NCI-H82 (cell line): ENCODE results near the gene NID1.
"Not testable (repeated sequence)": the region's sequence is repeated elsewhere in the genome, so short reads cannot be mapped to it uniquely, and the experiment has no call there.

ENCODE experiments used
- DNase-seq: peaks from one replicate; lab custom pipeline; 2025; lab: John Stamatoyannopoulos, UW

Gene NID1

GRCh38 chr1:236030534-236030933, 34.4 kb downstream of the NID1 start:
- DNase-seq: no peak

GRCh38 chr1:236029428-236029940, 35.4 kb downstream of the NID1 start:
- no peak for DNase-seq

- DNase-seq: no peak
These were observed 37.8 kb downstream of the NID1 start for GRCh38 chr1:236027104-236027503.

GRCh38 chr1:236025836-236026235, 39.1 kb downstream of the NID1 start:
- DNase-seq: no peak

- no peak for DNase-seq
These were observed 40.2 kb downstream of the NID1 start for GRCh38 chr1:236024641-236025040.

GRCh38 chr1:236023926-236024565, 40.8 kb downstream of the NID1 start:
- DNase-seq: no peak

- no peak for DNase-seq
These were observed 43.3 kb downstream of the NID1 start for GRCh38 chr1:236021424-236022135.

- DNase-seq: no peak
These were observed 44.3 kb downstream of the NID1 start for GRCh38 chr1:236020359-236021219.

- DNase-seq: no peak
These were observed 45.9 kb downstream of the NID1 start for GRCh38 chr1:236018885-236019453.

- DNase-seq: no peak
These were observed 48.0 kb downstream of the NID1 start for GRCh38 chr1:236016782-236017400.

GRCh38 chr1:236016083-236016482, 48.8 kb downstream of the NID1 start:
- DNase-seq: no peak

GRCh38 chr1:236015539-236015938, 49.4 kb downstream of the NID1 start:
- DNase-seq: no peak

GRCh38 chr1:236013330-236013729, 51.6 kb downstream of the NID1 start:
- DNase-seq: no peak

- no peak for DNase-seq
These were observed 53.2 kb downstream of the NID1 start for GRCh38 chr1:236011641-236012040.

GRCh38 chr1:236010443-236010842, 54.4 kb downstream of the NID1 start:
- DNase-seq: no peak

GRCh38 chr1:236009857-236010256, 55.0 kb downstream of the NID1 start:
- DNase-seq: no peak

GRCh38 chr1:236009191-236009590, 55.7 kb downstream of the NID1 start:
- no peak for DNase-seq

GRCh38 chr1:236007781-236008180, 57.1 kb downstream of the NID1 start:
- DNase-seq: no peak

- DNase-seq: not testable (repeated sequence)
These were observed 61.8 kb downstream of the NID1 start for GRCh38 chr1:236003058-236003457.

GRCh38 chr1:236002572-236002971, 62.3 kb downstream of the NID1 start:
- DNase-seq: no peak

GRCh38 chr1:236002025-236002390, 62.9 kb downstream of the NID1 start:
- no peak for DNase-seq

- DNase-seq: no peak
These were observed 64.1 kb downstream of the NID1 start for GRCh38 chr1:236000781-236001180.
